Parathyroid adenoma (tissue), 2 donors: ENCODE data around the gene ADAM12.

ENCODE experiments used
- H2AFZ ChIP-seq: fragments of 300-600 bp; sonication (generic); one replicate; pipeline ENCODE4 v1.7.0; 2017; ENCODE audit warnings: antibody characterized with exemption, mild to moderate bottlenecking
- H3K27ac ChIP-seq: fragments of 300-600 bp; sonication (generic); one replicate; pipeline ENCODE4 v1.7.0; 2017
- H3K27me3 ChIP-seq: fragments of 300-600 bp; sonication (generic); one replicate; pipeline ENCODE4 v1.7.0; 2017; ENCODE audit warnings: low read length; ENCODE audit not compliant: control insufficient read depth, insufficient read depth
- H3K36me3 ChIP-seq: fragments of 300-600 bp; sonication (generic); one replicate; pipeline ENCODE4 v1.7.0; 2017; ENCODE audit warnings: low read length; ENCODE audit not compliant: control insufficient read depth, insufficient read depth
- H3K4me1 ChIP-seq: fragments of 300-600 bp; sonication (generic); one replicate; pipeline ENCODE4 v1.7.0; 2017; ENCODE audit warnings: control low read depth
- H3K4me2 ChIP-seq: fragments of 300-600 bp; sonication (generic); one replicate; pipeline ENCODE4 v1.7.0; 2017; ENCODE audit warnings: low read length
- H3K4me3 ChIP-seq: fragments of 300-600 bp; sonication (generic); one replicate; pipeline ENCODE4 v1.7.0; 2017; ENCODE audit warnings: low read depth, low read length
- H3K79me2 ChIP-seq: fragments of 300-600 bp; sonication (generic); one replicate; pipeline ENCODE4 v1.7.0; 2017; ENCODE audit warnings: control low read depth
- H3K9ac ChIP-seq: fragments of 300-600 bp; sonication (generic); one replicate; pipeline ENCODE4 v1.7.0; 2017; ENCODE audit warnings: mild to moderate bottlenecking
- H3K9me3 ChIP-seq: fragments of 300-600 bp; sonication (generic); one replicate; pipeline ENCODE4 v1.7.0; 2017; ENCODE audit warnings: low read length; ENCODE audit not compliant: control insufficient read depth
- CTCF ChIP-seq: fragments of 300-600 bp; sonication (generic); IDR thresholded peaks from one replicate; pipeline ENCODE4 v1.7.0; 2017; ENCODE audit warnings: antibody characterized with exemption, mild to moderate bottlenecking
- donor health status: primary hyperparathyroidism.

ADAM12 gene

GRCh38 chr10:126256864-126257263, 131.4 kb downstream of the ADAM12 start:
- no peak overlapping the region for H3K4me3 ChIP-seq
- no peak overlapping the region for H3K27ac ChIP-seq
- no peak for TF ChIP-seq CTCF
- H3K36me3 ChIP-seq: no peaks in the 10 kb centered on the region
- H3K79me2 ChIP-seq: no peaks in the 10 kb centered on the region
- H3K9ac ChIP-seq: no peak overlapping the region
- no peaks in the 10 kb centered on the region for H3K9me3 ChIP-seq
- no peaks in the 10 kb centered on the region for H3K27me3 ChIP-seq
- no peak overlapping the region for H2AFZ ChIP-seq
- H3K4me2 ChIP-seq: no peak overlapping the region
- H3K4me1 ChIP-seq: no peaks in the 10 kb centered on the region

- Histone ChIP-seq H3K4me3 (no peak overlapping the region), H3K4me1 (no peaks in the 10 kb centered on the region), H3K4me2 (no peak overlapping the region), H2AFZ (no peak overlapping the region), H3K27ac (no peak overlapping the region), H3K79me2 (no peaks in the 10 kb centered on the region), H3K27me3 (no peaks in the 10 kb centered on the region), H3K9me3 (no peaks in the 10 kb centered on the region), H3K36me3 (no peaks in the 10 kb centered on the region), H3K9ac (no peak overlapping the region)
- TF ChIP-seq CTCF: no peak
Measured at GRCh38 chr10:126255313-126255712, 133.0 kb downstream of the ADAM12 start.

GRCh38 chr10:126253611-126253998, 134.7 kb downstream of the ADAM12 start:
- Histone ChIP-seq H3K9me3 (no peaks in the 10 kb centered on the region), H3K79me2 (no peaks in the 10 kb centered on the region), H2AFZ (no peak overlapping the region), H3K9ac (no peak overlapping the region), H3K4me3 (no peak overlapping the region), H3K36me3 (no peaks in the 10 kb centered on the region), H3K4me2 (no peak overlapping the region), H3K4me1 (no peaks in the 10 kb centered on the region), H3K27me3 (no peaks in the 10 kb centered on the region), H3K27ac (no peak overlapping the region)
- TF ChIP-seq CTCF: no peak

GRCh38 chr10:126252884-126253610, 135.2 kb downstream of the ADAM12 start:
- Histone ChIP-seq H3K36me3 (no peaks in the 10 kb centered on the region), H3K4me2 (no peak overlapping the region), H3K9ac (no peak overlapping the region), H3K27me3 (no peaks in the 10 kb centered on the region), H3K4me1 (no peaks in the 10 kb centered on the region), H3K27ac (no peak overlapping the region), H3K4me3 (no peak overlapping the region), H3K9me3 (no peaks in the 10 kb centered on the region), H2AFZ (no peak overlapping the region), H3K79me2 (no peaks in the 10 kb centered on the region)
- TF ChIP-seq CTCF: no peak

- Histone ChIP-seq H3K27me3 (no peaks in the 10 kb centered on the region), H3K4me3 (no peak overlapping the region), H3K9me3 (no peaks in the 10 kb centered on the region), H2AFZ (no peak overlapping the region), H3K4me1 (no peaks in the 10 kb centered on the region), H3K9ac (no peak overlapping the region), H3K79me2 (no peaks in the 10 kb centered on the region), H3K27ac (no peak overlapping the region), H3K36me3 (no peaks in the 10 kb centered on the region), H3K4me2 (no peak overlapping the region)
- no peak for TF ChIP-seq CTCF
Measured at GRCh38 chr10:126251778-126252407, 136.4 kb downstream of the ADAM12 start.
